ENCODE measurements around the gene SLC27A5.

DNA sequence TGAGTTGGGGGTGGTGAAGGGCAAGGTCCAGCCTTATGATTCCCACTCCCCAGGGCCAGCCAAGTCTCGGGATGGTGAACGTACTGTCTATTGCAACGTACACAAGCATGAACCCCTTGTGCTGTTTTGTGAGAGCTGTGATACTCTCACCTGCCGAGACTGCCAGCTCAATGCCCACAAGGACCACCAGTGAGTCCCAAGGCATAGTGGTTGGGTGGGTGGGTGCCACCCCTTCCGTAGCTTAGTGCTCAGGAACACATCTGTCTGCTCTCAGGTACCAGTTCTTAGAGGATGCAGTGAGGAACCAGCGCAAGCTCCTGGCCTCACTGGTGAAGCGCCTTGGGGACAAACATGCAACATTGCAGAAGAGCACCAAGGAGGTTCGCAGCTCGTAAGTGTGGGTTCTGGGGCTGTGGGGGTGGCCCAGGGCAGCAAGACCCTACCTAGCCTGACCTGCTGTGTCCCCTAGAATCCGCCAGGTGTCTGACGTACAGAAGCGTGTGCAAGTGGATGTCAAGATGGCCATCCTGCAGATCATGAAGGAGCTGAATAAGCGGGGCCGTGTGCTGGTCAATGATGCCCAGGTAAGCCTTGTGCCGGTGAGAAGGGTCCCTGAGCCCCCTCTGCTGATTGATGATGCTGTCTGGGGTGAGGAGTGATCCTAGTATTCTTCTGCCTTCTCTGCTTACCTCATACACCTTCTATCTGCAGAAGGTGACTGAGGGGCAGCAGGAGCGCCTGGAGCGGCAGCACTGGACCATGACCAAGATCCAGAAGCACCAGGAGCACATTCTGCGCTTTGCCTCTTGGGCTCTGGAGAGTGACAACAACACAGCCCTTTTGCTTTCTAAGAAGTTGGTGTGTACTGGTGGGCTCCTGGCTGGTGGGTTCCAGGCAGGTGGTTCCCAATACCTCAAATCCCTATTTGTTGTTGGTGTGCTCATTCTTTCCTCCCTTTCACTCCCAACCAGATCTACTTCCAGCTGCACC, 35.8 kb upstream of the SLC27A5 start:
- no peak; the same call in none of the 2 replicates for TF ChIP-seq POLR2A (IDR thresholded peaks at IDR 0.05; ENCODE audit: low read depth, low read length)
- peak; percentile 58 for TF ChIP-seq POLR2AphosphoS5 (IDR thresholded peaks at IDR 0.05; ENCODE audit: low read depth, low read length)

Measured in GM12891 (cell line).